GM18498 (cell line): ENCODE results near the gene API5.
A peak's percentile ranks its signal among the peaks of the same experiment; 100 is the strongest.
"Not testable (repeated sequence)": the region's sequence is repeated elsewhere in the genome, so short reads cannot be mapped to it uniquely, and the experiment has no call there.

Experiments used
- ATAC-seq: cut with Tn5 transposase; IDR thresholded peaks from one replicate; pipeline ENCODE4 v1.9.1; 2021; ENCODE audit warnings: mild to moderate bottlenecking, moderate library complexity; ENCODE audit not compliant: unreplicated experiment

Gene API5

GRCh38 chr11:43311791-43312607 lies at the start of gene API5:
Gene API5, plus strand, starts transcription at chr11:43311996. Its CDS starts 132 bp downstream, at chr11:43312128.
- ATAC-seq = peak; percentile 99

GRCh38 chr11:43267856-43268580 lies 43.8 kb upstream of the API5 start:
- no peak for ATAC-seq

DNA sequence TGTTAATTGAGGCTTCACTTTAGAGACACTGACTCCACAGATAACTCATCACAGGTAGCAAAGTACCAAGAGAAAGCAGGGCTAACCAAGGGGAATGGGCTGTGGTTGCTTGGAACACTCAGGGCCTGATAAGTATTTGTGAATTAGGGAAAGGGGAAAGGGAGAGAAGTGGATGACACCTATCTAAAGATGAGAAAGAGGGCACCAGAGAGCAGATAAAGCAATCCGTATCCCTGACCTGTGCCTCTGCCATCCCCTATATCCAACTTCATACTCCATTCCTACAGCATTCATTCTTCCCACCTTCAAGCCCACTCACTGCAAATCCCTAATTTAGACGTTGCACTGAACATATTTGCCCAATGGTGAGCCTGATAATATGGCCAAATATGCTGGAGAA lies 43.0 kb upstream of the API5 start:
- ATAC-seq = no peak

DNA sequence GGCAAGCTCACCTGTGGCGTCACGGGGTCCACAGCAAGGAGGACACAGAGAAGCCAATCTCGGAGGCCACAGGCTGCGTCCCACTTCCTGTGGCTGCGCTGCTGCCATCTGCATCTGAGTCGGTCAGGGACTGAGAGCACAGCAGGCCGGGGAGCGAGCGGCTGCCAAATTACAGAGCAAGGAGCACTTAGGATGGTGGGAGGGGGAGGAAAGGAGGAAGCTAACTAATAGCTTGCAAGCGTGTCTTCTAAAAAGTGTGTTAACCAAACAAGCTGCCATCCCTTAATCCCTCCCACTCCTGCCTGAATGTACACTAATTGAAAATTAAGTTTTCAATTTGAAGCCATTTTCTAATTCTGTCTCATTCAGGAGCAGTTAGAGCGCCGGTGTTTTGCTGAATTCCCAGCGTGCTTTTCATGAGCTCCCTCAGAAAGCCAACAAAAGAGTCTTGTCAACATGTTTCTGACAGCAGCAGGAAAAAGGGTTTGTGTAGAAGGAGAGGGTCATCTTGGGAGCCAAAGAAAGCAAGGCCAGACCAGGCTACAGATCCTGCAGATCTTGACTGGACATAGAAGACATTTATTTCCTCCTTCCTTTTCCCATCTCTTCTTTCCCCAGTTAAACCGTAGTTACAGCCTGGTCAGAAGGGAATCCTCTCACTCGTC lies 42.4 kb upstream of the API5 start:
- ATAC-seq = no peak

GRCh38 chr11:43270468-43270867 lies 41.3 kb upstream of the API5 start:
- no peak for ATAC-seq

DNA sequence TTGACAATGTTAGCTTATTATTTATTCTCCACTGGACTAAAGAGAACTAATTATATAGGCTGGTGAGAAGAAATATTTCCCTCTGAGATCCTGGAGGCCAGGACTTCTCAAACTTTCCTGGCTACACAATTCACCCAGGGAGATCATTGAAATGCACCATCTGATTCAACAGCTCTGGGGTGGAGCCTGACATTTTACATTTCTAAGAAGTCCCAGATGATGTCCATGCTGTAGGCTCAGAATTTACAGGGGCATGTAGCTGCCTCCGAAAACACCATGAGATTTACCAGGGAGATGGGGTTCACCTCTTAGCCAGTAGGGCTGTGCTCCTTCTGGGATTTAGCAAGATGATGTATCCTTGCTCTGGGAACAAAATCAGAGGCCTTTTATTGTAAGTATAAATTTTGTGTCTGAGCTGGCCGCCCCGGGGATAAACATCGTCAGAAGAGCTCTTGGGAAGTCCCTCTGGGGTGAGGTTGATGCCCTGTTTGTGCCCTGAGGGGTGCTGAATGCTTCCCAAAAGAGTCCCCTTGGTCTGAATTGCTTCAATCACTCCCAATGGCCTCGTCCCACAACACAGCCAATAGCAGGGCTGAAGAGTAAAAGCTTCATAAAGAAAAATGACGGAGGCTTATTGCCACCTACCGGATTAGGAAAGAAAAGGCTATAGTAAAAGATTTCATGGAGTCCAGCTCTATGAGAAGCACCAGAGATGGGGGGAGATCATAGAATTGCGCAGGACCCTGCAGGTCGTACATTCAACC lies 33.4 kb upstream of the API5 start:
- no peak for ATAC-seq

DNA sequence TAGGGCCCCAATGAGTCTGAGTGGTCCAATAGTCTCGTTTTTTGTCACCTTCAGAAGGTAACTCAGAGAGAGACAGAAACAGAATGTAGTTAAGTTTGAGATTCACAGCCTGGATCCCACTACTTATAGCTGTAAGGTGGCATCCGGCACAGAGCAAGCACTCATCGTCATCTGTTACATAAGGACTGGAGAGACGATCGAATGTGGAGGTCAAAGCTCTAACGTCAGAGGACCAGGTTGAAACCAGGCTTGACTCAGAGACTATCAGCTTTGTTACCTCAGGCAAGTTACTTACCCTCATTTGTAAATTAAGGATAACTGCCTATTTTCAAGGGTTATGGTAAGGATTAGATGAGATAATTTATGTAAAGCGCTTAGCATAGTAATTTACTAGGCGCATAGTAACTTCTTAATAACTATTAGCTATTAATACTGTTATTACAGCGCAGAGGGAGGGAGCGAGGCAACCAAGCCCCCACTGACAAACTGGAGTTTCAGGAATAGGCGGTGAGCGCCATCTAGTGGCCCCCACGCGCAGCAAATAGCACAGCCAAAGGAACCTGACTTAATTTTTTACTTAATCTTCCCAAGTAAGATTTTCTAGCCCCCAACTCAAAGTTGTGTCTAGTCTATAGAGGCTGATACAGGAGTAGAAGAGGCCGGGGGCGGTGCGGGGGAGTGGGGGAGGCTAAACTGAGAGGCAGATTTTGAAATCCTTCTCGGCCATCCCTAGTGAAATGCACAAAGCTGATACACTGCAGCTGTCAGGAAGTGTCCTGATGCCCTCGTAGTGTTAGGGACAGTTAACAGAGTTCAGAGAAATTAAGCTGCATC lies 29.0 kb upstream of the API5 start:
- peak; percentile 75 for ATAC-seq

GRCh38 chr11:43285826-43286225 lies 26.0 kb upstream of the API5 start:
- ATAC-seq = no peak

GRCh38 chr11:43289368-43289767 lies 22.4 kb upstream of the API5 start:
- ATAC-seq = no peak

GRCh38 chr11:43298397-43298796 lies 13.4 kb upstream of the API5 start:
- no peak for ATAC-seq

DNA sequence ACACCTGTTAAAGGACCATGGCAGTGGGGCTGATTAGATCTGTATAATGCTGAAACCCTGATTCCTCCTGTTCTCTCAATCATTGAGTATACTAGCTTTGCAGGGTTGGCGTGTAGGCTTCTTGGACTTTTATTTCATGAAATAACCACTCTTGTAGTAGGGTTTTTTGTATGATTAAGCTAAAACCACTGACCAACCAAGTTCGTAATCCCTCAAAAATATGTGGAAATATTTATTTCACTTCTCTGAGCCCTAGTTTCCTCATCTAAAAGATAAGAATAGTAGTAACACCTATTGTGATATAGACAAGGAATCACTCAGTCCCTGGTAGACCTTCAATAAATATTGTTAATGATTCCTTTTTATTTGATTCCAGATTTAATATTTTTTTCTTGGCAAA lies 4.2 kb downstream of the API5 start:
- ATAC-seq = no peak

GRCh38 chr11:43316451-43316850 lies 4.7 kb downstream of the API5 start:
- no peak for ATAC-seq

DNA sequence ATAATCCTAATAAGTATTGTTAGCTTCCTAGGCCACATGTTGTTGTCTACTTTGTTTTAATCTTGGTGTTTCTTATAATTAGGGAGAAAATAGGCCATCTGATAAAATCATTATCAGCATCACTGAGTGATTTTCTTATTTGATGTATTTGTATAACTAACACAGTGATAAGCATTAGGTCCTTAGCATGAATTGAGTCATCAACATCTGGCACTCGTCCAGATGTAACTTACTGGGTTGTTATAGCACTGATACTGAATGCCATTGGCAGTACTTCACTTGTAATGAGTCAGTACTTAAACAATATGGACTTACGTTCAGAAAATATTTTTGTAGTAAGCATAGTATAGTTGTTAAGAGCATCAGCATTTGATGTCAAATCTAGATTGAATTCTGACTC lies 16.2 kb downstream of the API5 start:
- no peak for ATAC-seq

GRCh38 chr11:43328482-43328881 lies 16.7 kb downstream of the API5 start:
- ATAC-seq = no peak

DNA sequence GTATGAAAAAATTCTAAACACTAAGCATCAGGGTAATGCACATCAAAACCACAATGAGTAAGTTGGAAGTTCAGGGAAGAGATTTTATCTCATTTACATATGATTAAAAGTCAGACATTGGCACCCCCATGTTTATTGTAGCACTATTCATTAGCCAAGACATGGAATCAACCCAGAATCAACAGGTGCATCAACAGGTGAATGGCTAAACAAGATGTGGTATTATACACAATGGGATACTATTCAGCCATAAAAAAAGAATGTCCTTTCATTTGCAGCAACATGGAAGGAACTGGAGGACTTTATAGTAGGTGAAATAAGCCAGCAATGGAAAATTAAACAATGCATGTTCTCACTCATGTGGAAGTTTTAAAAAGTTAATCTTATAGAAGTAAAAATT lies 29.4 kb downstream of the API5 start:
- no peak for ATAC-seq

- ATAC-seq = not testable (repeated sequence)
Observed at GRCh38 chr11:43351426-43351825, 39.6 kb downstream of the API5 start.

DNA sequence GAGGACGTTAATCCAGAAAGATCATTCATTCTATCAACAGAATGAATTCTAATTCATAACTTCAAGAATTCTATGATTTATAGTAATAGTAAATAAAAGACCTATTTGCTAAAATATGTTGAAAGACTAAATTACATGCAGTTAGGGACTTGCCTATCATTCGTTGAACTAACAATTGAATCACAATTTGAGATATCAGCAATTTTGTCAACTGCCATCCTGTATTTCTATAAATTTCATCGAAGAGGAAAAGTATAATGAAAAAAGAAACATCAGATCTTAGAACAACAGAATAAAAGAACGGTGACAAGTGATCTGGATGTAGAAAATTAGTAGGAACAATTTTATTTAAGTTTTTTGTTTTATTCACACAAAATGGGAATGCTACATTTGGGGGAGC lies 42.5 kb downstream of the API5 start:
- no peak for ATAC-seq

- no peak for ATAC-seq
Observed at GRCh38 chr11:43356336-43356735, 44.5 kb downstream of the API5 start.

DNA sequence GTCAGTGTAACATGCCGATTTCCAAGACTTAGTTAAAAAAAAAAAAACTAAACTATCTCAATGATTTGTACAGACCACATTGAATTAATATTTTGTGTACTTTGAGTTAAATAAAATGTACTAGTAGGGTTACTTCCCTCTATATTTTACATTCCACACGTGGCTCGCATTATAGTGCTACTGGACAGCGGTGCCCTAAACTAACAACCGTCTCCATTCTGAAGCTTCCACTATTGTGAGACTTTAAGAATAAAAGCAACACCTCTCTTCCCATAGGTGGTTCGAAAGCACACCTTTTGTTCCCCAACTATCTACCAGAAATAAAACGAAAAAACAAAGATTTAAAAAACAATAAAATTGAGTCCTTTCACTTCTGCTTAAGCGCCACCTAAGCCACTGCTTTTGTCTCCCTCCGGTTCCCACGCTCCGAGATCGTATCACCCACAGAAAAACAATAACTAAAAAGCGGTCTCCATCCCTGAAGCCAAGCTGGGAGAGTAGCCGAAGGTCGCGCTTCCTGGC lies 46.5 kb downstream of the API5 start:
- ATAC-seq = no peak
